Measurements from ENCODE around the gene PLSCR4.

DNA sequence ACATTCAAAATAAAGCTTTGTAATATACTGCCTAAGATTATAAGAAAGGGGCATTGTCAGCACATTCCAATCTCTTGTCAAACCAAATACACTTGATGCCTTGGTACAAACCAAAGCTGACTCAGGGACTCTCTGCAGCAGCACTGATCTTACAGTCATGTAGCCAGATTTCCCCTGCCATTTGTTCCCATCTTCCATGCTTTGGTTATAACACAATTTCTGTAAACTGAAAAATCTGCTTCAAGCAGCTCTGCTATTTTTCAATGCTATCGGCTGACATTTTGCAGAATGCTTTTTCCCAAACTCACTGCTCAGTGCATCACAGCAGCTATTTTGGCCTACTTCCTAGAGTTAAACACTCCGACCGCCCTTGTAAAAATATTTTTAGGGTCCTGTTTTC lies 108.1 kb downstream of the PLSCR4 start:
- TF ChIP-seq ZC3H8 (IDR thresholded peaks at IDR 0.05) (no peak), REST (IDR thresholded peaks at IDR 0.05; ENCODE audit: borderline replicate concordance) (no peak), REST (CRISPR knock-in tag; IDR thresholded peaks at IDR 0.05; ENCODE audit: low read depth) (no peak), TEAD4 (IDR thresholded peaks at IDR 0.05; ENCODE audit: low read length) (no peak), TEAD4 (CRISPR knock-in tag; IDR thresholded peaks at IDR 0.05; ENCODE audit: borderline replicate concordance) (no peak), MAX (CRISPR knock-in tag; IDR thresholded peaks at IDR 0.05) (no peak), POLR2A (conservative IDR thresholded peaks at IDR 0.05) (no peak), CHD4 (IDR thresholded peaks at IDR 0.05; ENCODE audit: insufficient read depth, insufficient replicate concordance, low read depth, low read length, poor library complexity, severe bottlenecking) (no peak), ZNF3 (CRISPR knock-in tag; IDR thresholded peaks at IDR 0.05) (no peak), SMARCC2 (IDR thresholded peaks at IDR 0.05; ENCODE audit: low read depth) (no peak), TEAD1 (CRISPR knock-in tag; IDR thresholded peaks at IDR 0.05) (no peak), FOXP1 (CRISPR knock-in tag; IDR thresholded peaks at IDR 0.05) (no peak), DPF2 (IDR thresholded peaks at IDR 0.05) (no peak), CBX2 (IDR thresholded peaks at IDR 0.05; ENCODE audit: insufficient read depth, low read length, poor library complexity, severe bottlenecking) (no peak)
- TF ChIP-seq, protein P1, sequence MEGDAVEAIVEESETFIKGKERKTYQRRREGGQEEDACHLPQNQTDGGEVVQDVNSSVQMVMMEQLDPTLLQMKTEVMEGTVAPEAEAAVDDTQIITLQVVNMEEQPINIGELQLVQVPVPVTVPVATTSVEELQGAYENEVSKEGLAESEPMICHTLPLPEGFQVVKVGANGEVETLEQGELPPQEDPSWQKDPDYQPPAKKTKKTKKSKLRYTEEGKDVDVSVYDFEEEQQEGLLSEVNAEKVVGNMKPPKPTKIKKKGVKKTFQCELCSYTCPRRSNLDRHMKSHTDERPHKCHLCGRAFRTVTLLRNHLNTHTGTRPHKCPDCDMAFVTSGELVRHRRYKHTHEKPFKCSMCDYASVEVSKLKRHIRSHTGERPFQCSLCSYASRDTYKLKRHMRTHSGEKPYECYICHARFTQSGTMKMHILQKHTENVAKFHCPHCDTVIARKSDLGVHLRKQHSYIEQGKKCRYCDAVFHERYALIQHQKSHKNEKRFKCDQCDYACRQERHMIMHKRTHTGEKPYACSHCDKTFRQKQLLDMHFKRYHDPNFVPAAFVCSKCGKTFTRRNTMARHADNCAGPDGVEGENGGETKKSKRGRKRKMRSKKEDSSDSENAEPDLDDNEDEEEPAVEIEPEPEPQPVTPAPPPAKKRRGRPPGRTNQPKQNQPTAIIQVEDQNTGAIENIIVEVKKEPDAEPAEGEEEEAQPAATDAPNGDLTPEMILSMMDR (IDR thresholded peaks at IDR 0.05 in 2 of 3, conservative IDR thresholded peaks at IDR 0.05 in 1 of 3; ENCODE audit: insufficient read depth in 2 of 3, low read depth in 1 of 3, low read length in 3 of 3) = no peak
- TF ChIP-seq, protein P2, sequence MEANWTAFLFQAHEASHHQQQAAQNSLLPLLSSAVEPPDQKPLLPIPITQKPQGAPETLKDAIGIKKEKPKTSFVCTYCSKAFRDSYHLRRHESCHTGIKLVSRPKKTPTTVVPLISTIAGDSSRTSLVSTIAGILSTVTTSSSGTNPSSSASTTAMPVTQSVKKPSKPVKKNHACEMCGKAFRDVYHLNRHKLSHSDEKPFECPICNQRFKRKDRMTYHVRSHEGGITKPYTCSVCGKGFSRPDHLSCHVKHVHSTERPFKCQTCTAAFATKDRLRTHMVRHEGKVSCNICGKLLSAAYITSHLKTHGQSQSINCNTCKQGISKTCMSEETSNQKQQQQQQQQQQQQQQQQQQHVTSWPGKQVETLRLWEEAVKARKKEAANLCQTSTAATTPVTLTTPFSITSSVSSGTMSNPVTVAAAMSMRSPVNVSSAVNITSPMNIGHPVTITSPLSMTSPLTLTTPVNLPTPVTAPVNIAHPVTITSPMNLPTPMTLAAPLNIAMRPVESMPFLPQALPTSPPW (CRISPR knock-in tag; IDR thresholded peaks at IDR 0.05) = no peak
